Measurements from ENCODE around the gene L1TD1. TPM values are rescaled to one million over a fixed set of nuclear protein-coding genes. Genes with fewer than 3 reads are reported as not detected.

L1TD1 gene
- total and polyA plus RNA-seq, 5 donors from 2014 or later, result not detected

GRCh38 chr1:62259551-62259950 lies 64.9 kb downstream of the L1TD1 start:
- ATAC-seq (ENCODE audit: low read depth in 2 of 2) (no peak), DNase-seq (no peak)
- H3K4me1 Mint-ChIP-seq, result no peaks in the 10 kb centered on the region

GRCh38 chr1:62260688-62261087 lies 66.0 kb downstream of the L1TD1 start:
- Mint-ChIP-seq H3K27ac (peak overlapping the region in 1 of 3 donors; percentile 52), H3K36me3 (no peaks in the 10 kb centered on the region), H3K9me3 (peaks cover 0 to 3% (median 0%) of the 10 kb centered on the region in 7 donors), H3K4me3 (no peak overlapping the region), H3K4me1 (no peaks in the 10 kb centered on the region), H3K27me3 (peaks cover 18% of the 10 kb centered on the region)
- H3K36me3 ChIP-seq (ENCODE audit: control insufficient read depth, insufficient read depth, low read length), result no peaks in the 10 kb centered on the region
- no peak overlapping the region for H3K4me3 ChIP-seq (ENCODE audit: low read depth, low read length)
- DNase-seq, result no peak
- H3K9me3 ChIP-seq (ENCODE audit: control insufficient read depth in 2 of 2, low read length in 2 of 2), result no peaks in the 10 kb centered on the region
- no peak for ATAC-seq (ENCODE audit: low read depth in 2 of 2)
- H3K27ac ChIP-seq (ENCODE audit: insufficient read depth, low read length, poor library complexity, severe bottlenecking), result no peak overlapping the region
- H3K4me1 ChIP-seq (ENCODE audit: control insufficient read depth, insufficient read depth, low read length, poor library complexity, severe bottlenecking), result no peaks in the 10 kb centered on the region
- no peaks in the 10 kb centered on the region for H3K27me3 ChIP-seq (ENCODE audit: control insufficient read depth, insufficient read depth, low read length)

More at GRCh38 chr1:62259551-62259950, 64.9 kb downstream of the L1TD1 start:
- Histone ChIP-seq H3K27ac (ENCODE audit: insufficient read depth, low read length, poor library complexity, severe bottlenecking) (no peak overlapping the region), H3K36me3 (ENCODE audit: control insufficient read depth, insufficient read depth, low read length) (no peaks in the 10 kb centered on the region), H3K4me1 (ENCODE audit: control insufficient read depth, insufficient read depth, low read length, poor library complexity, severe bottlenecking) (no peaks in the 10 kb centered on the region), H3K9me3 (ENCODE audit: control insufficient read depth in 2 of 2, low read length in 2 of 2) (no peaks in the 10 kb centered on the region), H3K27me3 (ENCODE audit: control insufficient read depth, insufficient read depth, low read length) (no peaks in the 10 kb centered on the region), H3K4me3 (ENCODE audit: low read depth, low read length) (no peak overlapping the region)
- Mint-ChIP-seq H3K27me3 (peaks cover 18% of the 10 kb centered on the region), H3K9me3 (peaks cover 0 to 3% (median 0%) of the 10 kb centered on the region in 7 donors), H3K4me3 (no peak overlapping the region), H3K36me3 (no peaks in the 10 kb centered on the region), H3K27ac (no peak overlapping the region)

Other genes starting within 250 kb of the L1TD1 start
- not detected for gene KANK4, start 124.6 kb downstream of the L1TD1 start, total RNA-seq
- gene KANK4, start 124.6 kb downstream of the L1TD1 start, polyA plus RNA-seq, result not detected
- 36.6 TPM for gene USP1, start 242.2 kb downstream of the L1TD1 start, total RNA-seq
- gene USP1, start 242.2 kb downstream of the L1TD1 start, polyA plus RNA-seq, result 10 to 100 TPM; 33.9 to 37.1 (median 35.5) TPM

Data from CD4-positive, CD25-positive, alpha-beta regulatory T cell (primary cell).